B cell (primary cell): ENCODE results near the gene PCDH9. TPM values are rescaled to one million over a fixed set of nuclear protein-coding genes. Genes with fewer than 3 reads are reported as not detected.

ENCODE experiments used
- ATAC-seq: fragments of 200-7000 bp; cut with Tn5 transposase; one replicate; pipeline ENCODE4 v1.10.0; 2021; ENCODE audit warnings: low read depth, mild to moderate bottlenecking, moderate number of reproducible peaks, moderate library complexity
- CTCF ChIA-PET: fragments of 350-600 bp; sonication (Branson Sonifier 250); formaldehyde crosslinking; loops from one replicate; lab custom pipeline; 2021; ENCODE audit warnings: antibody characterized with exemption, inconsistent platforms; lab: Charles Lee
- POLR2A ChIA-PET: fragments of 350-600 bp; sonication (Branson Sonifier 250); formaldehyde crosslinking; loops from one replicate; lab custom pipeline; 2021; ENCODE audit warnings: antibody characterized with exemption; lab: Charles Lee
- DNase-seq: peaks from one replicate; pipeline ENCODE4 v3.0.0; 2013
- H2AFZ ChIP-seq: 2 replicates; pipeline ENCODE4 v1.6.1; 2012; ENCODE audit warnings: mild to moderate bottlenecking, low read depth, low read length; ENCODE audit not compliant: insufficient read depth, poor library complexity, severe bottlenecking
- H3K27ac ChIP-seq, 2 donors: 1 replicate in 1 of 2; 2 replicates in 1 of 2; pipeline ENCODE4 v1.5.1; 2012 to 2013; ENCODE audit warnings: low read length in 2 of 2, mild to moderate bottlenecking in 2 of 2, moderate library complexity in 1 of 2
- H3K27me3 ChIP-seq, 4 experiments: fragments of 200-600 bp in 1 of 4; sonication (generic) in 1 of 4; replicated peaks in 1 of 4; 1 replicate in 2 of 4; 2 replicates in 2 of 4; pipeline versions ENCODE4 v1.6.1 to v1.7.0; 2013 to 2016; ENCODE audit warnings: low read length in 3 of 4, mild to moderate bottlenecking in 2 of 4, mixed read lengths in 1 of 4, moderate library complexity in 1 of 4; ENCODE audit not compliant: insufficient read depth in 4 of 4, control insufficient read depth in 3 of 4; ENCODE audit errors: control extremely low read depth in 1 of 4
- H3K36me3 ChIP-seq, 2 experiments: replicated peaks in 1 of 2; 1 replicate in 1 of 2; 2 replicates in 1 of 2; pipeline versions ENCODE4 v1.6.1 to v1.7.1; 2013; ENCODE audit warnings: low read length in 1 of 2; ENCODE audit not compliant: insufficient read depth in 2 of 2, control insufficient read depth in 1 of 2; ENCODE audit errors: control extremely low read depth in 1 of 2, extremely low read depth in 1 of 2
- H3K4me1 ChIP-seq, 2 donors: fragments of 200-600 bp in 1 of 2; sonication (generic) in 1 of 2; 1 replicate in 1 of 2; 2 replicates in 1 of 2; pipeline versions ENCODE4 v1.5.1 to v1.6.1; 2013 to 2017; ENCODE audit warnings: low read length in 2 of 2; ENCODE audit not compliant: control insufficient read depth in 2 of 2, insufficient read depth in 2 of 2
- H3K4me2 ChIP-seq: replicated peaks from 2 replicates; pipeline ENCODE3; 2012; ENCODE audit warnings: mild to moderate bottlenecking, low read depth, low read length; ENCODE audit not compliant: poor library complexity, severe bottlenecking
- H3K4me3 ChIP-seq, 5 experiments: fragments of 200-600 bp in 1 of 5; sonication (generic) in 1 of 5; 1 replicate in 3 of 5; 2 replicates in 2 of 5; pipeline versions ENCODE4 v1.5.1 to v1.7.0; 2011 to 2016; ENCODE audit warnings: low read length in 4 of 5, mild to moderate bottlenecking in 4 of 5, low read depth in 2 of 5, control low read depth in 1 of 5, moderate library complexity in 1 of 5; ENCODE audit not compliant: insufficient read depth in 1 of 5; ENCODE audit errors: control extremely low read depth in 1 of 5, extremely low read depth in 1 of 5
- H3K79me2 ChIP-seq: fragments of 200-600 bp; sonication (generic); one replicate; pipeline ENCODE4 v1.6.0; 2016; ENCODE audit warnings: low read length; ENCODE audit not compliant: control insufficient read depth, insufficient read depth
- H3K9ac ChIP-seq: fragments of 200-600 bp; sonication (generic); 2 replicates; pipeline ENCODE4 v1.6.1; 2017; ENCODE audit warnings: mild to moderate bottlenecking, low read length, moderate library complexity
- H3K9me3 ChIP-seq, 3 donors: one replicate each; pipeline versions ENCODE4 v1.6.1 to v1.7.1; 2013; ENCODE audit warnings: low read length in 2 of 3; ENCODE audit not compliant: control insufficient read depth in 2 of 3, insufficient read depth in 1 of 3; ENCODE audit errors: control extremely low read depth in 1 of 3
- H4K20me1 ChIP-seq: 2 replicates; pipeline ENCODE4 v1.6.0; 2012; ENCODE audit warnings: mild to moderate bottlenecking, low read length; ENCODE audit not compliant: insufficient read depth, control insufficient read depth, poor library complexity, severe bottlenecking
- H3K27ac Mint-ChIP-seq: one replicate; pipeline ENCODE4 v1.8.0; 2021; ENCODE audit warnings: mixed read lengths
- H3K27me3 Mint-ChIP-seq: one replicate; pipeline ENCODE4 v1.8.0; 2021; ENCODE audit warnings: mixed read lengths
- H3K4me1 Mint-ChIP-seq: one replicate; pipeline ENCODE4 v1.8.0; 2021; ENCODE audit warnings: mixed read lengths
- H3K4me3 Mint-ChIP-seq: one replicate; pipeline ENCODE4 v1.8.0; 2021; ENCODE audit warnings: mixed read lengths
- H3K9me3 Mint-ChIP-seq: one replicate; pipeline ENCODE4 v1.8.0; 2022; ENCODE audit warnings: mixed read lengths; ENCODE audit not compliant: insufficient read depth
- CTCF ChIP-seq: fragments of 200-600 bp; IDR thresholded peaks from one replicate; pipeline ENCODE4 v1.8.0; 2022; ENCODE audit warnings: antibody characterized with exemption, mild to moderate bottlenecking
- EZH2 ChIP-seq: IDR thresholded peaks from 2 replicates; pipeline ENCODE4 v1.6.1; 2012; ENCODE audit warnings: borderline replicate concordance, low read depth, mild to moderate bottlenecking, moderate library complexity, low read length; ENCODE audit not compliant: insufficient read depth, poor library complexity, severe bottlenecking
- WGBS: methylation state at CpG from one replicate; pipeline ENCODE4 v1.1.5; 2013; ENCODE audit warnings: missing lambda C conversion rate; ENCODE audit not compliant: insufficient coverage; 5-methylcytosine and 5-hydroxymethylcytosine counted together
- intact Hi-C: fragments of 100-400 bp; cut with micrococcal nuclease; formaldehyde crosslinking; loops from one replicate; pipeline ENCODE4 v1.10.0; 2022
- polyA plus RNA-seq: library from polyadenylated mRNA; depleted of rRNA; stranded (reverse); fragments of >200 nt; gene quantifications from 2 replicates; pipeline ENCODE4 v1.2.3, GENCODE V29; 2012
- total RNA-seq, 2 donors: library from RNA; stranded (reverse); fragments of 120-200 nt in 1 of 2; gene quantifications; 1 replicate in 1 of 2; 2 replicates in 1 of 2; pipeline versions ENCODE4 v1.2.3 to v1.2.4, GENCODE V29; 2013 to 2022

The PCDH9 gene
- total and polyA plus RNA-seq, 2 donors (not counting 1 experiment from before 2014, with no cell fraction given), result 13.1 to 21.8 TPM

GRCh38 chr13:66414066-66414800 is 815.9 kb downstream of the PCDH9 start:
- CTCF ChIA-PET, result interaction anchor here (0.5 kb wide), 1 partner anchor 28 kb away, joined by 3 read pairs; no protein-coding TSS in a partner anchor

More at GRCh38 chr13:66414066-66414800, 815.9 kb downstream of the PCDH9 start:
- no peaks in the 10 kb centered on the region for H3K27me3 ChIP-seq
- H3K9me3 ChIP-seq, result no peaks in the 10 kb centered on the region
- no peaks in the 10 kb centered on the region for H3K79me2 ChIP-seq
- H2AFZ ChIP-seq, result no peak overlapping the region
- no CpG with 5 or more reads among the region's 3 CpGs for WGBS
- H3K27ac ChIP-seq, result no peak overlapping the region
- no peak overlapping the region for H3K4me2 ChIP-seq
- intact Hi-C loops, result no loop called here
- TF ChIP-seq CTCF, result no peak
- TF ChIP-seq EZH2, result no peak
- no peak overlapping the region for H3K4me3 ChIP-seq
- no peaks in the 10 kb centered on the region for H3K36me3 ChIP-seq
- DNase-seq (no peak), ATAC-seq (no peak)
- H3K9ac ChIP-seq, result no peak overlapping the region
- POLR2A ChIA-PET, result no interaction called here
- no peak overlapping the region for H3K27ac Mint-ChIP-seq
- H3K4me1 Mint-ChIP-seq, result no peaks in the 10 kb centered on the region
- no peak overlapping the region for H3K4me3 Mint-ChIP-seq
- no peaks in the 10 kb centered on the region for H3K27me3 Mint-ChIP-seq
- H4K20me1 ChIP-seq, result no peaks in the 10 kb centered on the region
- no peaks in the 10 kb centered on the region for H3K4me1 ChIP-seq
- peaks cover 3% of the 10 kb centered on the region for H3K9me3 Mint-ChIP-seq
